GM23248 (cell line): Measurements from ENCODE around the gene WNT1. TPM values are rescaled to one million over a fixed set of nuclear protein-coding genes. Genes with fewer than 3 reads are reported as not detected.

Source experiments
- DNase-seq: peaks from one replicate; pipeline ENCODE4 v3.0.0-alpha.2; 2015
- H2AFZ ChIP-seq: fragments of 200-600 bp; sonication (generic); 2 replicates; pipeline ENCODE4 v1.6.1; 2016; ENCODE audit warnings: antibody characterized with exemption
- H3F3A ChIP-seq: fragments of 200-600 bp; sonication (generic); 2 replicates; pipeline ENCODE4 v1.6.1; 2016; ENCODE audit warnings: mild to moderate bottlenecking, antibody characterized with exemption, mixed run types; ENCODE audit not compliant: insufficient read depth
- H3K27ac ChIP-seq: fragments of 200-600 bp; sonication (generic); 2 replicates; pipeline ENCODE4 v1.5.1; 2016; ENCODE audit warnings: mild to moderate bottlenecking
- H3K27me3 ChIP-seq: fragments of 200-600 bp; sonication (generic); replicated peaks from 2 replicates; pipeline ENCODE4 v1.6.1; 2016; ENCODE audit warnings: mild to moderate bottlenecking; ENCODE audit not compliant: insufficient read depth
- H3K36me3 ChIP-seq: fragments of 200-600 bp; sonication (generic); 2 replicates; pipeline ENCODE4 v1.6.1; 2016; ENCODE audit warnings: low read depth, mild to moderate bottlenecking
- H3K4me1 ChIP-seq: fragments of 200-600 bp; sonication (generic); 2 replicates; pipeline ENCODE4 v1.6.1; 2016; ENCODE audit warnings: mild to moderate bottlenecking; ENCODE audit not compliant: insufficient read depth
- H3K4me2 ChIP-seq: fragments of 200-600 bp; sonication (generic); one replicate; pipeline ENCODE4 v1.6.1; 2016; ENCODE audit warnings: mild to moderate bottlenecking; ENCODE audit not compliant: unreplicated experiment
- H3K4me3 ChIP-seq: fragments of 200-600 bp; sonication (generic); 2 replicates; pipeline ENCODE4 v1.5.1; 2016; ENCODE audit warnings: mild to moderate bottlenecking
- H3K79me2 ChIP-seq: fragments of 200-600 bp; sonication (generic); 2 replicates; pipeline ENCODE4 v1.6.1; 2016; ENCODE audit warnings: mild to moderate bottlenecking; ENCODE audit not compliant: insufficient read depth
- H3K9ac ChIP-seq: fragments of 200-600 bp; sonication (generic); 2 replicates; pipeline ENCODE4 v1.6.1; 2016; ENCODE audit warnings: mild to moderate bottlenecking
- H3K9me2 ChIP-seq: fragments of 200-600 bp; sonication (generic); 2 replicates; pipeline ENCODE4 v1.6.1; 2016; ENCODE audit warnings: mixed run types, mild to moderate bottlenecking, moderate library complexity; ENCODE audit not compliant: insufficient read depth
- H3K9me3 ChIP-seq: fragments of 200-600 bp; sonication (generic); one replicate; pipeline ENCODE4 v1.6.1; 2017; ENCODE audit warnings: low read depth
- H4K20me1 ChIP-seq: fragments of 200-600 bp; sonication (generic); 2 replicates; pipeline ENCODE4 v1.6.0; 2016; ENCODE audit not compliant: insufficient read depth
- EZH2 ChIP-seq: fragments of 200-600 bp; sonication (generic); IDR thresholded peaks from 2 replicates; pipeline ENCODE4 v1.6.1; 2018; ENCODE audit warnings: antibody characterized with exemption, mild to moderate bottlenecking; ENCODE audit not compliant: insufficient read depth, poor library complexity, severe bottlenecking
- EZH2phosphoT487 ChIP-seq: fragments of 200-600 bp; sonication (generic); IDR thresholded peaks from 2 replicates; pipeline ENCODE4 v1.6.1; 2018; ENCODE audit warnings: antibody characterized with exemption, moderate library complexity, mild to moderate bottlenecking, low read depth; ENCODE audit not compliant: insufficient read depth
- WGBS, 2 experiments: methylation state at CpG; one replicate each; pipeline ENCODE4 v1.1.6; 2015 to 2017; ENCODE audit warnings: low lambda C conversion rate in 2 of 2, low coverage in 1 of 2; ENCODE audit errors: missing lambda C conversion rate in 2 of 2; 5-methylcytosine and 5-hydroxymethylcytosine counted together
- in situ Hi-C: fragments of 300-500 bp; cut with MboI; formaldehyde crosslinking; loops from 2 replicates; pipeline ENCODE4 v1.15.0; 2020
- polyA plus RNA-seq: library from polyadenylated mRNA; unstranded; fragments of >200 nt; fragmentation: Nextera tagmentation; extraction: Ambion mirVana; gene quantifications from 2 replicates; pipeline ENCODE4 v1.2.1, GENCODE V29; 2016
- total RNA-seq: library from RNA; depleted of rRNA; stranded (reverse); fragments of >200 nt; shearing (Covaris generic); gene quantifications from 2 replicates; pipeline ENCODE4 v1.2.3, GENCODE V29; 2014

The WNT1 gene
- total and polyA plus RNA-seq, 2 experiments from 2014 or later, result not detected

GRCh38 chr12:48973941-48974673, 4.0 kb upstream of the WNT1 start:
- in situ Hi-C loops, result no loop called here

DNA sequence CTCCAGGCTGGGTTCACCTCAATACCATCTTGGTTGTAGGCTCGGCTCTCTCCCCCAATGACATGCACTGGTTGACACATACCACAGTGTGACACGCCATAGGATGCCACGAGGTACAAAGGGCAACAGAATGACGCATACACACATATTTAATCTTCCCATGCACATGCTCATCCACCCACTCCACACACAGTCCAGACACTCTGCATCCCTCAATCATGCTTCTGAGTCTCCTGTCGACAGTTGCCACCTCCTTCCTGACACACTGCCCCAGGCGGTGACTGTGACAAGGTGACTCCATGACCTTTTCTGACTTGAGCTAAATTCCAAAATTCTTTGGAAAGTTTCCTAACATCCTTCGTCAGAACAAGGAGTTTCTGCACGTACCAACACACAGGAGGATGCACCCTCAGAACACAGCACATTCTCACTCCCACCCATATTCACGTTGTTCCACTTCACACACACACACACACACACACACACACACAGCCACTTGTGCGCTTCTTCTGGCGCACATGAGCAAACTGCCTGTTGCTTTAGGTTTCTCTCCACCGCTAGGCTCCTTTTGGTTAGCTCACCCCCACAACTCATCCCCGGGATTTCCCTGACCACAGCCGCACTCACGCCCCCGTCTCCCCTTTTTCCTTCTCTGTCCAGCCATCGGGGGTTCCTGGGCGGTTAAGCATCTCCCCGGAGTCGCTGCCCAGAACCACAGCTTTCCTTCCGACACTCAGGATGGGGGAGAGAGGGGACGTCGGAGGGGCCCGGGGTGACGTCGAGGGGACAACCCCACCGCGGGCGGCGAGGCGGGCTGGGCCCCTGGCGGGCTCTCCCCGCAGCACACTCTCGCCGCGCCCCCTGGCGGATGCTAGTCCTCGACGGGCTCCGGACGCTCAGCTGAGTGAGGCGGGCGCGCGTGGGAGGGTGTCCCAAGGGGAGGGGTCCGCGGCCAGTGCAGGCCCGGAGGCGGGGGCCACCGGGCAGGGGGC, 536 bp upstream of the WNT1 start:
- WGBS, 2 experiments, result 7 to 10% methylated on average over 24 to 50 of the region's 50 CpGs
- H3K27ac ChIP-seq, result no peak overlapping the region
- no peaks in the 10 kb centered on the region for H3K9me3 ChIP-seq
- H3K9ac ChIP-seq, result no peak overlapping the region
- peak; percentile 82 for DNase-seq
- no peak overlapping the region for H3K4me3 ChIP-seq
- peaks cover 3% of the 10 kb centered on the region; the same call in 1 of the 2 replicates for H3F3A ChIP-seq
- H4K20me1 ChIP-seq, result no peaks in the 10 kb centered on the region
- H3K4me2 ChIP-seq, result peak overlapping the region; percentile 29
- H3K27me3 ChIP-seq, result peaks cover 42% of the 10 kb centered on the region
- no peaks in the 10 kb centered on the region for H3K36me3 ChIP-seq
- TF ChIP-seq EZH2phosphoT487 (no peak), EZH2 (no peak)
- H3K9me2 ChIP-seq, result no peaks in the 10 kb centered on the region
- no peaks in the 10 kb centered on the region for H3K79me2 ChIP-seq
- no peak overlapping the region for H2AFZ ChIP-seq
- in situ Hi-C loops, result no loop called here
- peaks cover 30% of the 10 kb centered on the region for H3K4me1 ChIP-seq

More at GRCh38 chr12:48973941-48974673, 4.0 kb upstream of the WNT1 start:
- Histone ChIP-seq H3K36me3 (no peaks in the 10 kb centered on the region), H3K9me3 (no peaks in the 10 kb centered on the region), H3K27ac (no peak overlapping the region), H4K20me1 (no peaks in the 10 kb centered on the region), H3K27me3 (peaks cover 15% of the 10 kb centered on the region), H3K79me2 (no peaks in the 10 kb centered on the region), H3K4me3 (no peak overlapping the region), H3F3A (peaks cover 3% of the 10 kb centered on the region; the same call in 1 of the 2 replicates), H3K9me2 (no peaks in the 10 kb centered on the region), H3K4me2 (no peak overlapping the region), H3K9ac (no peak overlapping the region), H3K4me1 (peaks cover 37% of the 10 kb centered on the region), H2AFZ (no peak overlapping the region)
- TF ChIP-seq EZH2phosphoT487, result no peak
- TF ChIP-seq EZH2, result no peak
- WGBS, 2 experiments, result 26 to 46% methylated on average over 13 to 19 of the region's 19 CpGs
- DNase-seq, result peak; percentile 68

GRCh38 chr12:48978741-48979601, 849 bp downstream of the WNT1 start:
- Histone ChIP-seq H3K9me3 (no peaks in the 10 kb centered on the region), H3K9me2 (no peaks in the 10 kb centered on the region), H3K27ac (no peak overlapping the region), H3K4me1 (peaks cover 18% of the 10 kb centered on the region; the same call in 1 of the 2 replicates), H4K20me1 (no peaks in the 10 kb centered on the region), H3F3A (0 out of 2 replicates have a peak, but pooled peaks cover 3% of the 10 kb centered on the region), H3K27me3 (peaks cover 53% of the 10 kb centered on the region), H3K9ac (no peak overlapping the region), H3K36me3 (no peaks in the 10 kb centered on the region), H3K4me3 (0 out of 2 replicates have a peak overlapping the region, but pooled peaks have one; percentile 29), H2AFZ (no peak overlapping the region), H3K4me2 (peak overlapping the region; percentile 29), H3K79me2 (no peaks in the 10 kb centered on the region)
- no peak for DNase-seq
- WGBS, 2 experiments, result 2 to 3% methylated on average over 36 to 45 of the region's 45 CpGs
- in situ Hi-C loops, result no loop called here
- TF ChIP-seq EZH2phosphoT487 (no peak; the same call in 1 of the 2 replicates), EZH2 (peak; percentile 96)
